GM18505 (cell line): ENCODE data around the gene LAP3.

ENCODE experiments used
- ATAC-seq: cut with Tn5 transposase; IDR thresholded peaks from one replicate; pipeline ENCODE4 v1.9.1; 2021; ENCODE audit not compliant: unreplicated experiment
- POLR2A ChIP-seq: IDR thresholded peaks from 4 replicates; pipeline ENCODE4 v1.6.1; 2011; ENCODE audit warnings: borderline replicate concordance; ENCODE audit not compliant: insufficient read depth, insufficient read length; ENCODE audit errors: extremely low read depth

The LAP3 gene

DNA sequence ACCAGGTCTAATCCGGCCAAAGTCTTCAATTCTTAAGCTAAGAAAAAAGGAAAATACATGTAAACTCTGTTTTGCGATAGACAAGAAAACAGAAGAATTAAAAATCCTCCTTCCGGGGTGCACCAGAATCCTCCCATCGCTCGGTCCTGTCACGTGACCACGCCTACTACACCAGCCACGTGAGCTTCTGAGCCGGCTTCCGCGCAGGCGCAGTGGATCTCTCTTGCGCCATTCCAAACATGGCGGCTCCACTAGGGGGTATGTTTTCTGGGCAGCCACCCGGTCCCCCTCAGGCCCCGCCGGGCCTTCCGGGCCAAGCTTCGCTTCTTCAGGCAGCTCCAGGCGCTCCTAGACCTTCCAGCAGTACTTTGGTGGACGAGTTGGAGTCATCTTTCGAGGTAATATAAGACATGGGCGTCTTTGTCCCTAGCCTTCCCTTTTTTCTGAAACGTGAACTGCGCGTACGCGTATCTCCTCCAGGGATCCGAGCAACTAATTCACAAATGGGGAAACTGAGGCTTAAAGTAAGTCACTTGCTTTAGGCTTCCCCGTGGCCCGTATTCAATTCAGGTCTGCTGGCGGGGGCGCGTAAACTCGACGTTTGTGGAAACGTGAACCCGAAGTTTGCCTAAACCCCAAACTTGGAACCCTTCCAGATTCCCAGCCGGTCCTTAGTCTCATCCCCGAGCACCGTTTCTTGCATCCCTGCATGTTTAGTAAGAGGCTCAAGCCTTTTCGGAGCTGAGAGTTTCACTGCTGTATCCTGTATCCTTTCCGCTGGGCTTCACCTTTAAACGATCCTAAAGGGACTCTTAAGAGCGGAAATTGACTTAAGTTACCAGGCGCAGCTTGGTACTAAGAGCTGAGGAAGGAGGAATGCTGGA lies 37.7 kb downstream of the LAP3 start, which contains the start of gene MED28:
MED28 (plus strand) TSS at position 226 of the 884 bp plus-strand sequence; CDS start at position 240, 14 bp downstream.
- peak; percentile 96 for ATAC-seq
- peak; percentile 98 for TF ChIP-seq POLR2A

DNA sequence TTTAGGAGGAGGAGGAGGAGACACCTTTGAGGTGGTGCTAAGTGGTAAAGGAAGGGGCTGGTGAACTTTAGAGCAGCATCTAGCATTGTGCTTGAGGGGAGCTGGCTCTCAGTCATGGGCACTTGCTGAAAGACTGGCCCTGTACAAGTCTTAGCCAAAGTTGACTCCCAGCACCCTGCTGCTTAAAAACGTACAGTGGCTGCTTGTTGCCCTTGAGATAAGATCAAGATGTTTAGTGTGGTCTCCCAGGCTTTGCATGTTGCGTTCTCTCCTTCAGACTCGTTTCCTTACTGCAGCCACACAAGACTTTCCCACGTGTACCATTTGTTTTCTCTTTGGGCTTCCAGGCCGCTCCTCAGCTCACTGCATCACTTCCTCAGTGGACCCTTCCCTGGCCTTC lies 39.3 kb downstream of the LAP3 start:
- no peak for TF ChIP-seq POLR2A
- ATAC-seq = no peak

DNA sequence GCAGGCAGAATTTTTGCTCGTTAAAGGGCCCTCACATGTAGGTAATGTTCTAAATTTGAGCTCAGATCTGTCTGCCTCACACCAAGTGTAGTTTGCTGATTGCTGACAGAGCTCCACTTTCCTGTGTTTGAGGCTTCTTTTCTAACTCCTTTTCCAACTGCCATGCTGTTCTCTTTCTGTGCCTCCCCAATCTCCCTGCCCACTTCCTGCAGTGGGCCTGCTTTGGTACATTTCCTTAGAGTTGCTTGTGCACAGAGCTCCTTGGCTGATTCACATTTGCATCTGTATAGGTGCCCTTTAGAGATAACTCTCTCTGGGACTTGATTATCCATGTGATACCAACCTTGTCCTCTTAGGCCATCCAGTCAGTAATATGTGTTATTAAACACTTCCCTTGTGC lies 41.9 kb downstream of the LAP3 start:
- no peak for TF ChIP-seq POLR2A
- ATAC-seq = no peak

DNA sequence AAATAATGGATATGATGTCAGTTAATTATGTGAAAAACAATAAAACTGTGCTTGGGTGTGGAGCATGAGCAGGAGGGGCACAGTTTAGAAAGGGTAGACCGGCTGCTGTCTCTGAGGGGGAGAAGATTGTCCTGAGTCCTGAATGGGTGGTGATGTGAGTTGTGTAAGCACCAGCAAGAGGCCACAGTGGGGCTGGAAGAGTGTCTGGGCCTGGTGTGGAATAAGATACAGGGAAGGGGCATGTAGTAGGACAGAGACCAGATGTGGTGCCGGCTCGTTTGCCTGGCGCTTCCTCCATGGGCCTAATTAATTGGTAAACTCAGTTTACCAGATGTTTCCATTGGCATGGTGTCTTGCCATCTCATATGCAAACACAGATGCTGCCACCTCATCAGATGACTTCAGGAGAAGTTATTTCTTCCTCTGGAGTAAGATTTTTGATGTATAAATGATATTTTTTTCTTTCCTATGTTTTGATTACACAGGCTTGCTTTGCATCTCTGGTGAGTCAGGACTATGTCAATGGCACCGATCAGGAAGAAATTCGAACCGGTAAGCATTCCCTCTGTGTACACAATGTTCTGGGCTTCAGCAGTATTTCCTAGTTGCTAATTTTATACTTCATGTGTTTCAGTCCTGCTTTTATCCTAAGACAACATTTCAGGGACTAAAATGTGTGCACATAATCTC lies 42.6 kb downstream of the LAP3 start:
- no peak for TF ChIP-seq POLR2A
- no peak for ATAC-seq

DNA sequence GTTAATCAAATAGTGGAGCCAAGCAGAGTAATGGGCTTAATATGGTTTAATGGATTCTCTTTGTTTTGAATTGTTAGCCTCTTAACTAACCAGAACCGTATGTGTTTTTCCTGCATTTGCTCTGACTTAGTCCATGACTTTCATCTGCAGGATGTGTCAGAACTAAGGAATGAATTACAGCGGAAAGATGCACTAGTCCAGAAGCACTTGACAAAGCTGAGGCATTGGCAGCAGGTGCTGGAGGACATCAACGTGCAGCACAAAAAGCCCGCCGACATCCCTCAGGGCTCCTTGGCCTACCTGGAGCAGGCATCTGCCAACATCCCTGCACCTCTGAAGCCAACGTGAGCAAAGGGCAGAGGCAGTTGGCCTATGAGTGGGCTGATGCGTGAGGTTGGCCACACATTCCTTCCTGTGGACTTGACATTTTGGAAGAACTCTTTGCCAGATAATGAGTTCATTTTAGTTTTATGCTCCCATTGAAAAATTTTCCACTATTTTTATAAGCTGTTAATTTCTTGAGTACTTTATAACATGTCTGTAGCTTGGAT lies 46.5 kb downstream of the LAP3 start:
- no peak for ATAC-seq
- TF ChIP-seq POLR2A = no peak

DNA sequence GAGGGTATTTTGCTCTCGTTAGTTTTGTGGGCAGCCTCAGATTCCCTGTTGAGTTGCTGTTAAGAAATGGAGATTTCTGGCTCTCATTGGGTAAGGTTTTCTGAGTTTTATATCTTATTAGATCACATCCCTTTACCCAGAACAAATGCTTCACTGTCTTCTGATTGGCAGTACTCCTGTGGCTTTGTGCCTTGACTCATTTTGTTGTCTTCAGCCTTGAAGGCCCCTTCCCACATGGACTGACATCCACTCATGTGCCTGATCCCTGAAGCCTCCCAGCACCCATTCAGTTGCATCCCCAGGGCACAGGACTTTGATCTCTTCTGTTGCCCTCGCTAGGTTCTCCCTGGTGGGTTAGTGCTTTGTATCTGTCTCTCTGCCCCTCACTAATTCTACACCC lies 47.8 kb downstream of the LAP3 start:
- no peak for ATAC-seq
- TF ChIP-seq POLR2A = no peak

DNA sequence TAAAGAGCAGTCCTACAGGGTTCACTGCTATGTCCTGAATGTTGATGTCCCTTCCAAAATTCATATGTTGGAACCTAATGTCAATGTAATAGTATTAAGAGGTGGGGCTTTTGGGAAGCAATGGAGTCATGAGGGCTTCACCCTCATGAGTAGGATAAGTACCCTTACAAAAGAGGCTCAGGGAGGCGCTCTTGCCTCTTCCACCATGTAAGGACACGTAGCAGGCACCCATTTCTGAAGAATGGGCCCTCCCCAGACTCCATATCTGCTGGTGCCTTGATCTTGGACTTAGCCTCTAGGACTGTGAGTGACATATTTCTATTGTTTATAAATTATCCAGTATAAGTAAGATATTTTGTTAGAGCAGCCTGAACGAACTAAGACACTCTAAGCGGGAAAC lies 53.2 kb downstream of the LAP3 start:
- TF ChIP-seq POLR2A = no peak
- no peak for ATAC-seq

DNA sequence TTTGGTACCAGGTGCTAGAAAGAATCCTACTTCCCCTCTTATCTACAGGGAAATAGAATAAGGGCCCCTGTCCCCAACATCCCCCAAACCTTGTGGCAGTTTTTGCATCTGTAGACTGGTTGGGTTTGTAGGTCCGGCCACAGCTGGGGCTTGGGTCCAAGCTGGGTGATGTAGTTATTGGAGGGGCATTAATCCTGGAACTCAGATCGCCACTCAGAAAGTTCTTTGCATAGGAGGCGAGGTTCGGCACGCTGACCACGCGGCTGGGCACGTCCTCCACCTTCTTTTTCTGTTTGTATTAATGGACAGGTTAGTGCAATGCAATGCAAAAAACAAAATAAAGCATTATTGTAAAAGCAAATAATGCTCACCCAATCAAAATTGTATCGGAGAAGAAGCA lies 56.6 kb downstream of the LAP3 start:
- no peak for ATAC-seq
- TF ChIP-seq POLR2A = no peak

DNA sequence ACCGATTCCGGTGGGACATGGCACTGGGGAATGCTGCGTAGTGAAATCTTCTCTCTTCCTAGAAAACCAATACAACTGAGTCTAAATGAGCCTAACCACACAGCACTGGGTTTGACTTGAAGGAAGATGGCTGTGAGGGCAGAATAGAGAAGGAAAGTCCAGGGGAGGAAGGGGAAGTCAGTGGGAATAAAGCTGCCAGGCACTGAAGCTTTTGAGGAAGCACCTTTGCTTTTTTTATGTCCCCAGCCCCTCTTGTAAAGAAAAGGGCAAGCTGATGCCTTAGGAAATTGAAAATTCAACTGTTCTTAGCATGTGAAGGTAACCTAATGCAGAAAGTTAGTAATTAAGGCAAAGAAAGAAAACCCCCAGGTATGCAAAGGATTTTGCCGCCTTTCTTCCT lies 58.1 kb downstream of the LAP3 start:
- ATAC-seq = no peak
- no peak for TF ChIP-seq POLR2A

DNA sequence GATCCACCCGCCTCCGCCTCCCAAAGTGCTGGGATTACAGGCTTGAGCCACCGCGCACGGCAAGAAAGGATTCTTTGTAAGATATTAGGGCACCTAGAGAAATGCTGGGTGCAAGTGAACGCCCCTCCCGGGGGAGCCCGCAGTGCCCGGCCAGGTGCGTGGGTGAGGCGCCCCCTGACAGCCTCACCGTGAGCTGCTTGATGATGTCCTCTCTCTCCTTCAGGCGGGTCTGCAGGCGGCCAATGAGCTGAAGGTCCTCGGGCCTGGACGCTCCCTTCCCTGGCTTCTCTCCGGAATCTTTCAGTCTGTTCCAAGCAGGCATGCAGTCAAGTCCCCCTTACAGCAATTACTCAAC lies 59.3 kb downstream of the LAP3 start:
- no peak for ATAC-seq

DNA sequence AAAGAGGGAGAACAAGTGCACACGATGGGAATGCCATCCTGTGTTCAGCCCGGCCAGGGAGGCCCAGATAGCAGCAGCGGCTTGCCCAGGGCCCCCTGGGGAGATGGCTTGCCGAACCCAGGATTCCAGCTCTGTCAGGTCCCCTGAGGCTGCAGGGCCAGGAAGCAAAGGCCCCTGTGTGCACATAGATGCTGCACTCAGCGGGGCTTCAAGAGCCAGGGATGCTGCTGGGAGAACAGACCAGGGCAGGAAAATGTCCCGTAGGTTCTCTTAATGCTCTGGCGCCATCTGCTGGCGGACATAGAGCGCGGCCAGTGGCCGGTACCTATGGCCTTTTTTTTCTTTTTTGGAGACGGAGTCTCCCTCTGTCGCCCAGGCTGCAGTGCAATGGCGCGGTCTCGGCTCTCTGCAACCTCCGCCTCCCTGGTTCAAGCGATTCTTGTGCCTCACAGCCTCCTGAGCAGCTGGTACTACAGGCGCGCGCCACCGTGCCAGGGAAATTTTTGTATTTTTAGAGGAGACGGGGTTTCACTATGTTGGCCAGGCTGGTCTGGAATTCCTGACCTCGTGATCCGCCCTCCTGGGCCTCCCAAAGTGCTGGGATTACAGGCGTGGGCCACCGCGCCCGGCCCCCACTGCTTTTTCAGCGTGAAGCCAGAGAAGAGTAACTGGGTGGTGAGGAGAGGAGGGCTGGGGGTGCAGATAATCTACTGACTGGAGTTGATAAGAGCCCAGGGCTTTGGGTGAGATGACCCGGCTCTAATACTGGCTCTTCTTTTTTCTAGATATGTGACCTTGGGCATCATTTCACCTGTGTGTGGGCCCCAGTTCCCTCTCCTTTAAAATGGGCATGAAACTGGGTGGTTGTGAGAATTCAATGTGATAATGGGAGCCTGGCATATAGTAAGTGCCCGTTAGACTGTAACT lies 60.0 kb downstream of the LAP3 start:
- ATAC-seq = peak; percentile 89
- TF ChIP-seq POLR2A = peak; percentile 18

More for the DNA sequence above, 59.3 kb downstream of the LAP3 start:
- TF ChIP-seq POLR2A = no peak

DNA sequence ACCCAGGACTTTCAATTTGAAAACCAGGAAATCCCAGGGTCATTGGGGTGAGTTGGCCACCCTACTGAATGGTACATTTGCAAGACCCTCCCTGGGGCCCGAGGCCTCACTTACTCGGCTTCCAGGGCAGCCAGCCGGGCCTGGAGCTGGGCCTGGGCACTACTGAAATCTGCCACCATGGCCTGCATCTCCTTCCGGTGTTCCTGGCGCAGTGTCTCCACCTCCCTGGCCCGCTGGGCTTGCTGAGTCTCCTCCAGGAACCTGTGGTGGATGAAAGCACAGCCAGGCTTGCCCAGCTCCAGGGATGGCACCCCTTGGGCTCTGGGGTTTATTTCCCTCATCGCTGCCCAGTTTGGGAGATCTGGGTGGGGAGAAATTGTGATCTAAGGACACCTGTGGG lies 62.1 kb downstream of the LAP3 start:
- no peak for TF ChIP-seq POLR2A
- no peak for ATAC-seq

DNA sequence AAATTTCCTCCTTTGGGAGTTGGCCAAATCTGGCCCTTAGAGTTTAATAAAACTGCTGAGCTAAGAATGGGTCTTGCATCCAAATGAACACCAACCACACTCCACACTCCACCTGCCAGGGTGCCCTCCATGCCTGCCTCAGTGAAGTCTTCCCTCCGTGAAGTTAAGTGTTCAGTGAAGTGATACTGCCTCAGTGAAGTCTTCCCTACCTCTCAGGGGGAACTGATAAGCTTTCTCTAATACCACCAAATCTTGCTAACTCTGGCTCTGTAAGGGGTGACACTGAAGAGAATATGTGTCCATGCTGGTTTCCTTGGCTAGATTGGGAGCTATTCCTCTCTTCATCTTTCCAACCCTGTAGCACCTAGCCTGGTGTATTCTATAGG lies 65.4 kb downstream of the LAP3 start:
- no peak for ATAC-seq
- no peak for TF ChIP-seq POLR2A

DNA sequence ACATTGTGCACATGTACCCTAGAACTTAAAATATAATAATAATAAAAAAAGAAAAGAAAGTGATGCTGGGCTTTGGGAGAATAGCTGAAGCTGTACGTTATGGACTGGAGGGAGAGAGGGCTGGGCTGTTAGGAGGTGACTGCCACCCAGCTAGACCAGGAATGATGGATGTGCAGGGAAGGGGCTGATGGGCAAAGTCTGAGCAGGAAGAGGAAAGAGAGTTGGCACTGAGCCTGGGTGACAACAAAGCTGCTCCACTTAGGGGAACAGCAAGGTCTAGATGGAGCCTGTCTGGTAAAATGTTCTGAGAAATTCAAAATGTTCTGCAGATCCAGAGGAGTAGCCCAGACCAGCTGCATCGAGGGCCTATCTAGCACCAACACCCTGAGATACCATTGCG lies 69.7 kb downstream of the LAP3 start:
- no peak for ATAC-seq
- no peak for TF ChIP-seq POLR2A
